ENCODE results near the gene SLC39A7. TPM values are rescaled to one million over a fixed set of nuclear protein-coding genes. Genes with fewer than 3 reads are reported as not detected.

Gene SLC39A7
- polyA plus RNA-seq, 1 donor (not counting 4 experiments of a cell fraction or from before 2014, with no cell fraction given): 54.0 TPM

GRCh38 chr6:33171880-33172687 lies 28.6 kb upstream of the SLC39A7 start:
- no peak overlapping the region for H3K4me2 ChIP-seq (ENCODE audit: control insufficient read depth, extremely low read depth, insufficient read depth, low read depth, low read length)
- H3K9ac ChIP-seq (ENCODE audit: control insufficient read depth, extremely low read depth, insufficient read depth, low read length): no peak overlapping the region
- H3K9me1 ChIP-seq (ENCODE audit: control insufficient read depth, extremely low read depth, insufficient read depth, low read length): no peaks in the 10 kb centered on the region
- no peak overlapping the region for H3K27ac ChIP-seq (ENCODE audit: control insufficient read depth, insufficient read depth, low read length)
- no peak for FAIRE-seq
- no peaks in the 10 kb centered on the region for H3K79me2 ChIP-seq (ENCODE audit: control insufficient read depth, insufficient read depth, low read length)
- H2AFZ ChIP-seq (ENCODE audit: control insufficient read depth, low read length): no peak overlapping the region
- no peak for TF ChIP-seq EZH2 (IDR thresholded peaks at IDR 0.05; ENCODE audit: low read length)
- TF ChIP-seq CTCF (optimal IDR thresholded peaks at IDR 0.05 in 1 of 3, IDR thresholded peaks at IDR 0.05 in 1 of 3, conservative IDR thresholded peaks at IDR 0.05 in 1 of 3; ENCODE audit: extremely low read depth in 1 of 3, insufficient read depth in 2 of 3, low read length in 3 of 3): no peak
- H3K9me3 ChIP-seq (ENCODE audit: control insufficient read depth, low read depth, low read length): no peaks in the 10 kb centered on the region
- no peak for DNase-seq (ENCODE audit: low read depth, low spot score)
- H4K20me1 ChIP-seq (ENCODE audit: control insufficient read depth, extremely low read depth, insufficient read depth, low read length): no peaks in the 10 kb centered on the region
- dilution Hi-C loops (cut with MboI; ENCODE audit: extremely low pct_ligation_motif_present, low sequenced_read_pairs): no loop called here
- no peaks in the 10 kb centered on the region for H3K4me1 ChIP-seq (ENCODE audit: control insufficient read depth, extremely low read depth, insufficient read depth, low read length)
- no peaks in the 10 kb centered on the region for H3K36me3 ChIP-seq (ENCODE audit: control insufficient read depth in 2 of 2, extremely low read depth in 1 of 2, insufficient read depth in 2 of 2, low read length in 2 of 2)
- no peak overlapping the region for H3K4me3 ChIP-seq (ENCODE audit: control insufficient read depth in 2 of 3, extremely low read depth in 1 of 3, insufficient read depth in 2 of 3, low read depth in 1 of 3, low read length in 3 of 3)
- H3K27me3 ChIP-seq (ENCODE audit: control insufficient read depth, extremely low read depth, insufficient read depth, low read length): peaks cover 2% of the 10 kb centered on the region

- Histone ChIP-seq H3K36me3 (ENCODE audit: control insufficient read depth in 2 of 2, extremely low read depth in 1 of 2, insufficient read depth in 2 of 2, low read length in 2 of 2) (no peaks in the 10 kb centered on the region), H3K27ac (ENCODE audit: control insufficient read depth, insufficient read depth, low read length) (no peak overlapping the region), H3K4me3 (ENCODE audit: control insufficient read depth in 2 of 3, extremely low read depth in 1 of 3, insufficient read depth in 2 of 3, low read depth in 1 of 3, low read length in 3 of 3) (no peak overlapping the region), H3K4me1 (ENCODE audit: control insufficient read depth, extremely low read depth, insufficient read depth, low read length) (no peaks in the 10 kb centered on the region), H3K9ac (ENCODE audit: control insufficient read depth, extremely low read depth, insufficient read depth, low read length) (no peak overlapping the region), H4K20me1 (ENCODE audit: control insufficient read depth, extremely low read depth, insufficient read depth, low read length) (no peaks in the 10 kb centered on the region), H3K4me2 (ENCODE audit: control insufficient read depth, extremely low read depth, insufficient read depth, low read depth, low read length) (no peak overlapping the region), H3K9me1 (ENCODE audit: control insufficient read depth, extremely low read depth, insufficient read depth, low read length) (no peaks in the 10 kb centered on the region), H2AFZ (ENCODE audit: control insufficient read depth, low read length) (no peak overlapping the region), H3K27me3 (ENCODE audit: control insufficient read depth, extremely low read depth, insufficient read depth, low read length) (peaks cover 2% of the 10 kb centered on the region), H3K79me2 (ENCODE audit: control insufficient read depth, insufficient read depth, low read length) (no peaks in the 10 kb centered on the region), H3K9me3 (ENCODE audit: control insufficient read depth, low read depth, low read length) (no peaks in the 10 kb centered on the region)
- peak; percentile 77 to 87 (median 80) for TF ChIP-seq CTCF (optimal IDR thresholded peaks at IDR 0.05 in 1 of 3, IDR thresholded peaks at IDR 0.05 in 1 of 3, conservative IDR thresholded peaks at IDR 0.05 in 1 of 3; ENCODE audit: extremely low read depth in 1 of 3, insufficient read depth in 2 of 3, low read length in 3 of 3)
- no peak for TF ChIP-seq EZH2 (IDR thresholded peaks at IDR 0.05; ENCODE audit: low read length)
- peak; percentile 51 for FAIRE-seq
- dilution Hi-C loops (cut with MboI; ENCODE audit: extremely low pct_ligation_motif_present, low sequenced_read_pairs): no loop called here
- no peak for DNase-seq (ENCODE audit: low read depth, low spot score)
Measured at GRCh38 chr6:33172688-33173534, 27.8 kb upstream of the SLC39A7 start.
